Activated T-cell treated with anti-CD3 and anti-CD28 coated beads, Interleukin-2, amount 50 U/mL, for 1 hour (primary cell): ENCODE data around the gene TRAPPC3L.
A peak's percentile ranks its signal among the peaks of the same experiment; 100 is the strongest.

ENCODE experiments used
- DNase-seq: peaks from one replicate; pipeline ENCODE4 v3.0.0-alpha.2; 2020

Gene TRAPPC3L

GRCh38 chr6:116461932-116462885 is 83.3 kb downstream of the TRAPPC3L start:
- peak; percentile 65 for DNase-seq

GRCh38 chr6:116461331-116461931 is 84.1 kb downstream of the TRAPPC3L start, which contains the start of gene CALHM6:
Gene CALHM6 (plus strand): TSS chr6:116461375. CDS start chr6:116461930, 555 bp downstream.
- DNase-seq, result no peak

GRCh38 chr6:116459927-116460326 is 85.6 kb downstream of the TRAPPC3L start:
- DNase-seq, result no peak

- DNase-seq, result no peak
Observed at GRCh38 chr6:116458264-116458663, 87.2 kb downstream of the TRAPPC3L start.

GRCh38 chr6:116456927-116457326 is 88.6 kb downstream of the TRAPPC3L start:
- no peak for DNase-seq

- no peak for DNase-seq
Observed at GRCh38 chr6:116456106-116456505, 89.4 kb downstream of the TRAPPC3L start.

GRCh38 chr6:116452531-116452930 is 93.0 kb downstream of the TRAPPC3L start:
- no peak for DNase-seq

- no peak for DNase-seq
Observed at GRCh38 chr6:116451916-116452315, 93.6 kb downstream of the TRAPPC3L start.

GRCh38 chr6:116450769-116451740 is 94.4 kb downstream of the TRAPPC3L start:
- no peak for DNase-seq

GRCh38 chr6:116450185-116450710 is 95.2 kb downstream of the TRAPPC3L start:
- no peak for DNase-seq

- DNase-seq, result no peak
Observed at GRCh38 chr6:116449565-116449964, 95.9 kb downstream of the TRAPPC3L start.

GRCh38 chr6:116447496-116448011 is 97.9 kb downstream of the TRAPPC3L start:
- DNase-seq, result no peak

GRCh38 chr6:116447052-116447451 is 98.4 kb downstream of the TRAPPC3L start:
- DNase-seq, result no peak

GRCh38 chr6:116446399-116446798 is 99.1 kb downstream of the TRAPPC3L start:
- DNase-seq, result no peak

GRCh38 chr6:116445102-116445501 is 100.4 kb downstream of the TRAPPC3L start:
- DNase-seq, result no peak
